BE2C (cell line): ENCODE data around the gene DHX34.
"Not testable (repeated sequence)": the region's sequence is repeated elsewhere in the genome, so short reads cannot be mapped to it uniquely, and the experiment has no call there.

Experiments
- DNase-seq: peaks from one replicate; pipeline ENCODE4 v3.0.0-alpha.2; 2020
- H3K27me3 ChIP-seq: fragments of 250-450 bp; sonication (Bioruptor Pico); 2 replicates; pipeline ENCODE4 v1.5.1; 2020; ENCODE audit warnings: mild to moderate bottlenecking
- H3K36me3 ChIP-seq: fragments of 250-450 bp; sonication (Bioruptor Pico); 2 replicates; pipeline ENCODE4 v1.5.1; 2020; ENCODE audit warnings: mild to moderate bottlenecking
- H3K4me1 ChIP-seq: fragments of 250-450 bp; sonication (Bioruptor Pico); 2 replicates; pipeline ENCODE4 v1.5.1; 2020
- H3K4me3 ChIP-seq: 2 replicates; pipeline ENCODE4 v1.5.1; 2011; ENCODE audit warnings: low read depth, low read length
- H3K9me3 ChIP-seq: fragments of 250-450 bp; sonication (Bioruptor Pico); 2 replicates; pipeline ENCODE4 v1.5.1; 2020
- TF ChIP-seq, protein P1 (sequence below): IDR thresholded peaks from 2 replicates; pipeline ENCODE4 v1.5.1; 2012; ENCODE audit warnings: mild to moderate bottlenecking, low read depth, low read length

DHX34 gene

DNA sequence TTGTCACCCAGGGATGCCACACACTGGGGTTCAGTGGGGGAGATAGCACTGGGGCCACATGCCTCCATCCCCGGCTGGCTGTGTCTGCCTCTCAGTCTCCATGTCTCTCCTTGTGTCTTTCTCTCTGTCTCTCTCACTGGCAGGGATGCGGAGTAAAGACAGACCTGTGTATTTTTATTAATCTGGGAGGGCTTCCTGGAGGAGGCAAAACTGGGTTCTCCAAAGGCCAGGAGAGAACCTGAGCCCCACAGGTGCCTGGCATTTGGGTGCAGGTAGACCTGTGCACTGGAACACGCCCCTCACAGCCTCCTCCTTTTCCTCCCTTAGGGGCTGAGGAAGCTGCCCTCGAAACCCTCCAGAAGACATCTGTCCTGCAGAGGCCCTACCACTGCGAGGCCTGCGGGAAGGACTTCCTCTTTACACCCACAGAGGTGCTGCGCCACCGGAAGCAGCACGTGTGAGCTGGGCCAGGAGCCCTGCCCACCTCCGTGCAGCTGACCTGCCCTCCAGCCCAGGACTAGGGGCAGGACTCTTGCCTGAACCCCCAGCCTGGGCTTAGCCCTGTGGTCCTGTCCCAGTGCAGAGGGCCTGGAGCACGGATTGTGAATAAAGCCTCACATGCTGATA is 32.7 kb downstream of the DHX34 start:
- Histone ChIP-seq H3K9me3 (no peaks in the 10 kb centered on the region), H3K4me3 (no peak overlapping the region), H3K4me1 (no peaks in the 10 kb centered on the region), H3K27me3 (no peaks in the 10 kb centered on the region), H3K36me3 (peaks cover 36% of the 10 kb centered on the region)
- no peak for DNase-seq
- TF ChIP-seq, protein P1, sequence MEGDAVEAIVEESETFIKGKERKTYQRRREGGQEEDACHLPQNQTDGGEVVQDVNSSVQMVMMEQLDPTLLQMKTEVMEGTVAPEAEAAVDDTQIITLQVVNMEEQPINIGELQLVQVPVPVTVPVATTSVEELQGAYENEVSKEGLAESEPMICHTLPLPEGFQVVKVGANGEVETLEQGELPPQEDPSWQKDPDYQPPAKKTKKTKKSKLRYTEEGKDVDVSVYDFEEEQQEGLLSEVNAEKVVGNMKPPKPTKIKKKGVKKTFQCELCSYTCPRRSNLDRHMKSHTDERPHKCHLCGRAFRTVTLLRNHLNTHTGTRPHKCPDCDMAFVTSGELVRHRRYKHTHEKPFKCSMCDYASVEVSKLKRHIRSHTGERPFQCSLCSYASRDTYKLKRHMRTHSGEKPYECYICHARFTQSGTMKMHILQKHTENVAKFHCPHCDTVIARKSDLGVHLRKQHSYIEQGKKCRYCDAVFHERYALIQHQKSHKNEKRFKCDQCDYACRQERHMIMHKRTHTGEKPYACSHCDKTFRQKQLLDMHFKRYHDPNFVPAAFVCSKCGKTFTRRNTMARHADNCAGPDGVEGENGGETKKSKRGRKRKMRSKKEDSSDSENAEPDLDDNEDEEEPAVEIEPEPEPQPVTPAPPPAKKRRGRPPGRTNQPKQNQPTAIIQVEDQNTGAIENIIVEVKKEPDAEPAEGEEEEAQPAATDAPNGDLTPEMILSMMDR: no peak

DNA sequence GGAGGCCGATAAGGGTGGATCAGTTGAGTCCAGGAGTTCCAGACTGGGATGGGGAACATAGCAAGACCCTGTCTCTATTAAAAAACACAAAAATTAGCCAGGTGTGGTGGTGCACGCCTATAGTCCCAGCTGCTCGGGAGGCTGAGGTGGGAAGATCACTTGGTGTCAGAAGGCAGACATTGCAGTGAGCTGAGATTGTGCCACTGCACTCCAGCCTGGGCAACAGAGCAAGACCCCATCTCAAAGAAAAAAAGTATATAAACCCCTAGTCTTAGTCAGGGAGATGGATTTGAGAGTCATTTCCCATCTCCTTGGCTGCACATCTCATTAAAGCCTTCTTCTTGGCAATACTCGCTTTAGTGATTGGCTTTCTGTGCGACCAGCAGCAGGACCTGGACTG is 34.8 kb downstream of the DHX34 start:
- H3K27me3 ChIP-seq, DNase-seq, H3K9me3 ChIP-seq, H3K4me1 ChIP-seq, H3K4me3 ChIP-seq: not testable (repeated sequence)
- H3K36me3 ChIP-seq: peaks cover 25% of the 10 kb centered on the region

- not testable (repeated sequence) for H3K4me3 ChIP-seq, DNase-seq
These were observed 35.4 kb downstream of the DHX34 start for GRCh38 chr19:47384533-47384932.

DNA sequence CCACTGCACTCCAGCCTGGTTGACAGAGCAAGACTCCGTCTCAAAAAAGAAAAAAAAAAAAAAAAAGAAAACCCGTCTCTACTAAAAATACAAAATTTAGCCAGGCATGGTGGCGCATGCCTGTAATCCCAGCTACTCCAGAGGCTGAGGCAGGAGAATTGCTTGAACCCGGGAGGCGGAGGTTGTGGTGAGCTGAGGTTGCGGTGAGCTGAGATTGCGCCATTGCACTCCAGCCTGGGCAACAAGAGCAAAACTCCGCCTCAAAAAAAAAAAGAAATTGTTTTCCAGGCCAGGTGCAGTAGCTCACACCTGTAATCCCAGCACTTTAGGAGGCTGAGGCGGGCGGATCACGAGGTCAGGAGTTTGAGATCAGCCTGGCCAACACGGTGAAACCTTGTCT is 37.5 kb downstream of the DHX34 start:
- not testable (repeated sequence) for H3K4me3 ChIP-seq, DNase-seq, H3K27me3 ChIP-seq, H3K9me3 ChIP-seq, H3K36me3 ChIP-seq, H3K4me1 ChIP-seq

More at GRCh38 chr19:47384533-47384932, 35.4 kb downstream of the DHX34 start:
- peaks cover 25% of the 10 kb centered on the region for H3K36me3 ChIP-seq
- not testable (repeated sequence) for H3K9me3 ChIP-seq, H3K27me3 ChIP-seq, H3K4me1 ChIP-seq

DNA sequence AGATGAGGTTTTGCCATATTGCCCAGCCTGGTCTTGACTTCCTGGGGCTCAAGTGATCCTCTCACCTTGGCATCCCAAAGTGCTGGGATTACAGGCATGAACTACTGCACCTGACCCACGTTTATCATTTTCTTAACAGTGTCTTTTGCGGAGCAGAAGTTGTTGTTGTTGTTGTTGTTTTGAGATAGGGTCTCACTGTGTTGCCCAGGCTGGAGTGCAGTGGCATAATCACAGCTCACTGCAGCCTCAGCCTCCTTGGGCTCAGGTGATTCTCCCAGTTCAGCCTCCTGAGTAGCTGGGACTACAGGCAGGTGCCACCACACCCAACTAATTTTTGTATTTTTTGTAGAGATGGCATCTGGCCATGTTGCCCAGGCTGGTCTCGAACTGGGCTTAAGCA is 38.5 kb downstream of the DHX34 start:
- H3K4me1 ChIP-seq, H3K9me3 ChIP-seq, DNase-seq, H3K4me3 ChIP-seq, H3K36me3 ChIP-seq, H3K27me3 ChIP-seq: not testable (repeated sequence)

- H3K4me3 ChIP-seq, H3K27me3 ChIP-seq, H3K4me1 ChIP-seq, DNase-seq, H3K9me3 ChIP-seq, H3K36me3 ChIP-seq: not testable (repeated sequence)
These were observed 39.6 kb downstream of the DHX34 start for GRCh38 chr19:47388721-47389120.

GRCh38 chr19:47389150-47389556 is 40.0 kb downstream of the DHX34 start:
- no peak overlapping the region for H3K4me3 ChIP-seq
- no peak for DNase-seq
- H3K36me3 ChIP-seq: no peaks in the 10 kb centered on the region
- TF ChIP-seq, protein P1: no peak
- H3K9me3 ChIP-seq: no peaks in the 10 kb centered on the region
- H3K4me1 ChIP-seq: no peaks in the 10 kb centered on the region
- H3K27me3 ChIP-seq: no peaks in the 10 kb centered on the region

- DNase-seq: no peak
These were observed 41.7 kb downstream of the DHX34 start for GRCh38 chr19:47390533-47391488.

More at GRCh38 chr19:47390533-47391488, 41.7 kb downstream of the DHX34 start:
- Histone ChIP-seq H3K4me3 (no peak overlapping the region), H3K27me3 (no peaks in the 10 kb centered on the region), H3K4me1 (no peaks in the 10 kb centered on the region), H3K36me3 (no peaks in the 10 kb centered on the region), H3K9me3 (no peaks in the 10 kb centered on the region)
- TF ChIP-seq, protein P1: no peak
